HG03521 (cell line): Measurements from ENCODE around the gene ALDH18A1.

Source experiments
- ATAC-seq: cut with Tn5 transposase; IDR thresholded peaks from one replicate; pipeline ENCODE4 v1.9.1; 2021; ENCODE audit warnings: mild to moderate bottlenecking, moderate library complexity; ENCODE audit not compliant: unreplicated experiment

The ALDH18A1 gene

DNA sequence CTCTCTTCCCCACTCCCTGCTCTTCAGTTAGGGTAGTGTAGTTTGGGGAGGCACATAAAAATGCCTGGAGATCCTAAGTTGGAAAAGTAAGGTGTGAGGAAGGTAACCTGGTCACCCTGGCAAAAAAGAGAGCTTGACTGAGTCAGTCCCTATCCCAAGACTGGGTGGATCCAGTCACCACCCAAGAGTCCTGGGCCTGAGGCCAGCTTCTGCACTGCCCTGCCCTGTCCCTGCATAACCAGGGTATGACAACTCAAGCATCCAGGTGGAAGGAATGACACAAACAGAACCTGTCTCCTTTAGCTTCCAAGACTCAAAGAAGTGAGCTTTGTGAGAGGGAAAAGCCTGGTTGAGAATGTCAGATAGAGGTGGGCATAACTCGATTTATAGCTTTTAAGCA, 68.5 kb downstream of the ALDH18A1 start:
- ATAC-seq = no peak

DNA sequence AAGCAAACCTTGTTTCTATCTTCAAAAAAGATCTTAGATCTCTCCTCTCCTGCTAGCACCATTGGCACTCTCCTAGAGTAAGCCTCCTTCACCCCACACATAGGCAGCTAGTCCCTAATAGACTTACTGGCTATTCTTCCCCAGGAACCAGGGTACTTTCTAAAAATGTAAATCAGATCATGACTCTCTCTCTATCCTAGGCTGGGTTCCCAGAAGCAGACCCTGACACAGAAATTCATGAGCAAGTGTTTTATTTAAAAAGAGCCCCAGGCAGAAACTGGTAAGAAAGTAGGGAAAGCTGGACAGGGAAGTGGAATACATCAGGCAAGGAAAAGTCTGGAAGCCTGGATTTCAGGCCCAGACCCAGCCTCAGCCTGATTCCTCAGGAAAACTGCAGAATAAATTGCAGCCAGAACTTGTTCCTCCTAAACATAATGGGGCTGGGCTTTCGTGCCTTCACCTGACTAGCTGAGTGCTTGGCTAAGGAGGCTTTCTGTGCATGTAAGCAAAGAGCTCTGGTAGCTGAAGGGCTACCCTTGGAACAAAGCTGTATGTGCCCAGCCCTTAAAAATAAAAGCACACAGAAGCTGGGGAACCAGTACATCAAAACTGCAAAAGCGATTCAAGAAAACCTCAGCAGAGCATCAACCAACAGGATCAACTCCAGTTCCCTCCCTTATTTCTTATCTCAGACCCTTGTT, 76.5 kb downstream of the ALDH18A1 start:
- no peak for ATAC-seq

DNA sequence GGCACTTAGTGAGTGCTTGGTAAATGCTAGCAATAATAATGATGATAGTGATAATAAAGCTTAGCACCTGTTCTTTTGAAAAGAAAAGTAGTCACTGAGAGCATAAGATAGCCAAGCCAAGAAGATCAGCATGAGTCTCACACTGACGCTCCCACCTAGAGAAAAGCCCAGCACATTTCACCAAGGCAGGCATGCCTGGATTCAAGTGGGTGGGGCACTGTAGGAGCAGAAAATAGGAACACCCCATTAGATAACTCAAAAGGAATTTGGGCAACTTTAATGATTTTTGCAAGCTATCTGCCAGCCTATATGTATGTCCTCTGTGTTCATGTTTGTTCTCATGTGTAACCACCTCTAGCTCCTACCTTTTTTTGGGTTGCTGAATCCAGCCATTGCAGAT, 77.2 kb downstream of the ALDH18A1 start:
- no peak for ATAC-seq

DNA sequence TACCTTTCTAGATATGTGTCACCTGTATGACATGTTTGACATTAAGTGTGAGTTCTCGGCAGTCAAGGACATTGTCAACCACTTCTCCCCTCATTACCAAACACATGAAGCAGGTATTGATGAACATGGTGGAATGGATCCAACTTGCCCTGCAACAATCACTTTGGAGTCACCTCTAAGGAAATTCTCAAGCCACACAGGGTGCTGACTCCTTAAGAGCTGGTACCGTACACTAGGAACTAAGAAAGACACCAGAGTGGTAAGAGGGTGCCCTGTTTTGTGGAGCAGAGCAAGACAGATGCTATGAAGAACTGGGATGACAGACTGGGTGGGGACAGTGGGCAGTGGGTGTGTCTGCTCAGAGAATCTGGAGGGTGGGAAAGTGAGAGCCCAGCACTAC, 77.9 kb downstream of the ALDH18A1 start:
- ATAC-seq = no peak

DNA sequence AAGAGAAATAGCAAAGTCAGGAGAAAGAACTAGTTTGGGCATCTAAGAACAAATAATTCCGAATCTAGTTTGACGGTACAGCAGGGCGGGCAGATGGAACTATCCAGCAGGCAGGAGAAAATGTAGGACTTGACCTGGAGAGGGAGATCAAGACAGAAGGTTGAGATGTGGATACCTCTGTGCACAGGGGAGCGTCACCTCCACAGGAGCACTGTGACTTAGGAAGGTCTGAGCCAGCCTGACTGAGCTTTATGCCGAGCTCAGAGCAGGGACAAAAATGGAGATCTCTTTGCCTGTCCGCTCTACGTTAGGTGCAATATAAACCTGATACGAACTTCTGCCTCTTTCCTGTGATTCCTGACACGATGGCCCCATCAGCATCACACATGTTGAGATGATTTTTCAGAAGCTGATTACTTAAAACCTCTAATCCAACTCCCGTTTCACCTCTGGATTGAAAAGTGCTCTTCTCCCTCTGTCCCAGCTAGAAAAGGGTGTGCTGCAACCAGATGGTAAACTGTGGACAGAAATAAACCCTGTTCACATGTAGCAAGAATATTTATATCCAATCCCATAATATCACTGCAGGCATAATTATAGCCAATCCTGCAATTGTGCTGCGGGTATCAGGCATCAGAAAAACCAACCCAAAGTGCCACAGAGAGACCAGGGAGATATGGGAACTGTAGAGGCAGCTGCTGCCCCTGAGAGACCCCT, 81.7 kb downstream of the ALDH18A1 start:
- no peak for ATAC-seq

DNA sequence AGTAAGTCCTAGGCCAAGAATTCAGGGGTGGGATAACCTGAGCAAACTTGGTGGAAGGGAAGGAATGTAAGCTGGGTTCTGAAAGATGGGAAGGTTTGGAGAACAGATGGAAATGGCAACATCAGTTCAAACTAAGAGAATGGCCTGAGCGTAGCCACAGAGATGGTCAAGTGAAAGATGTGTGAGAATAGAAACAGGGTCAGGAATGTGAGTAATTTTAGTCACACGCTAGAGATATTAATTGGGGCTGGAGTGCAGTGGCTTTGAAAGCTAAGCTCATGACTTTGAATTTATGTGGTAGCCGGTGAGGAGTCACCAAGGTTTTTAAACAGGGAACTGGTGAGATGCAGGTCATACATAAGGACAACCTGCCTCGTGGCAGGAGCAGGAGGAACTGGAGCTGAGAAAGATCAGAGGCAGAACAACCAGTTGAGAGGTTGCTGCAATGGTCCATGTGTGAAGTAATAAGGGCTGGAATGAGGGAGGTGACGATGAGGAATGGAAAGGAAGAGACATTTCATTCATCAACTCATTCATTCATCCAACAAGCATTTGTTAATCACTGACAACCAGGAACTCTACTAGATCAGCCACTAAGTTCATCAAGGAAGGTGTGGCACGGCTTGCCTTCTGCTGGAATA, 82.4 kb downstream of the ALDH18A1 start:
- no peak for ATAC-seq

DNA sequence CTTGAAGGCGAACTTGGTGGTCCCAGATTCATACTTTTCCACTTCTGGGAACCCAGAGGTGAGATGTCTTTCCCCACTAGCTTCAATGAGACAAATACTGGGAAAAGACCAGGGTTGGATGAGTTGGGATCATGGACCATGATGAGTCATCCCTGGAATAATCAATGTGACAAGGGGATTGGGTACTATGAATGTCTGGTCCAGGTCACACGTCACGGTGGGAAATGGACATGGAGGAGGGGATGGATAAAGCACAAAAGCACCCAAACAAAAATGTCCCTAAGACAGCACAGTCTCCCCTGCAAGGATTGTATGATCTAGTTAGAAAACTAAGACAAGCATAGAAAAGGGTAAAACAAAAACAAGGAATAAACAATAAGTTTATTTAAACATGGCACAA, 83.0 kb downstream of the ALDH18A1 start:
- no peak for ATAC-seq

DNA sequence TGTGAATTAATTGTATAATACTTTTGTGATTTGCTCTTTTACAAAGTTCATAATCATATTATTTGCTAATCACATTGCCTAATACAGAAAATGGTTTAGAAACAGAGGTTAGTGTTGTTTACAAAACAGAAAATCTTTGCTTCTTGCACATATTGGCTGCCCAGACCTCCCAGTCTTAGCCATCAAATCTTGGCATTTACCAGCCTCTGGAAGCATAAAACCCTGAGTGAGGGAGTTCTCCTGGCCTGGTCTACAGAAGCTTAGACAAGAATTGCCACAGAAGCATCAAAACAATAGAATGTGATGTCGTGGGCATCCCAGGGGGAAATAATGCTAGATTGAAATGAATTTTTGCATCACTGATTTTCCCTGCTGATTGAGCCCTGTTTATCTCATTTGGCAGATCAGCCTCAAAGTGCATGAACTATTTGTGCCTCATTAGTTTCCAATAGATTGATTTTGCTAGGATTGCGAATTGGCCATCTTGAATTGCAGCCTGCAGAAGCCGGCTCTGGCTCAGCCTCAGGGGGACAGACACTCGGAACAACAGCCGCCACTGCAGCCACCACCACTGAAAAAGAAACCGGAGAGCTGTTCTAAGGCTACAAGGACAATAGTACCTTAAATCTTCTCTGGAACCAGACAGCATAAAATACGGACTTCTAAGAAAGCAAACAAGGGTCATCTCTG, 84.2 kb downstream of the ALDH18A1 start:
- ATAC-seq = no peak

DNA sequence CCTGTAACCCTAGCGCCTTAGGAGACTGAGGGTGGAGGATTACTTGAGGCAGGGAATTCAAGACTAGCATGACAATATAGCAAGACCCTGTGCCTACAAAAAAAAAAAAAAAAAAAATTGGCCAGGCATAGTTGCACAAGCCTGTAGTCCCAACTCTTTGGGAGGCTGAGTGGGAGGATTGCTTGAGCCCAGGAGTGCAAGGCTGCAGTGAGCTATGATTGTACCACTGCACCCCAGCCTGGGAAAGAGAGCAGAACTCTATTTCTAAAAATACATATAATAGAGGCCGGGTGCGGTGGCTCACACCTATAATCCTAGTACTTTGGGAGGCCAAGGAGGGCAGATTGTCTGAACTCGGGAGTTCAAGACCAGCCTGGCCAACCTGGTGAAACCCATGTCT, 85.1 kb downstream of the ALDH18A1 start:
- no peak for ATAC-seq

DNA sequence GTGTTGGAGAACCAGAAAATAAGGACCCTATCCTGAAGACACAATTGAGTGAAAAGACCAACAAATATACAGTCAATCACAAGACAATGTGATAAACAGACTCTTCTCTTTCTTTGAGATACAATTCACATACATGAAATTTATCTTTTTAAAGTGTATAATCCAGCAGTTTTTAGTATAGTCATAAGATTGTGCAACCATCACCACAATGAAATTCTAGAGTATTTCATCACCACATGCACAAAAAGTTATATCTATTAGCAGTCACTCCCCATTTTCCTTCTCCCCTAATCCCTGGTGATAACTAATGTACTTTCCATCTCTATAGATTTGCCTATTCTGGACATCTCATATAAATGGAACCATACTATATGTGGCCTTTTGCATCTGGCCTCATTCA, 87.1 kb downstream of the ALDH18A1 start:
- no peak for ATAC-seq

DNA sequence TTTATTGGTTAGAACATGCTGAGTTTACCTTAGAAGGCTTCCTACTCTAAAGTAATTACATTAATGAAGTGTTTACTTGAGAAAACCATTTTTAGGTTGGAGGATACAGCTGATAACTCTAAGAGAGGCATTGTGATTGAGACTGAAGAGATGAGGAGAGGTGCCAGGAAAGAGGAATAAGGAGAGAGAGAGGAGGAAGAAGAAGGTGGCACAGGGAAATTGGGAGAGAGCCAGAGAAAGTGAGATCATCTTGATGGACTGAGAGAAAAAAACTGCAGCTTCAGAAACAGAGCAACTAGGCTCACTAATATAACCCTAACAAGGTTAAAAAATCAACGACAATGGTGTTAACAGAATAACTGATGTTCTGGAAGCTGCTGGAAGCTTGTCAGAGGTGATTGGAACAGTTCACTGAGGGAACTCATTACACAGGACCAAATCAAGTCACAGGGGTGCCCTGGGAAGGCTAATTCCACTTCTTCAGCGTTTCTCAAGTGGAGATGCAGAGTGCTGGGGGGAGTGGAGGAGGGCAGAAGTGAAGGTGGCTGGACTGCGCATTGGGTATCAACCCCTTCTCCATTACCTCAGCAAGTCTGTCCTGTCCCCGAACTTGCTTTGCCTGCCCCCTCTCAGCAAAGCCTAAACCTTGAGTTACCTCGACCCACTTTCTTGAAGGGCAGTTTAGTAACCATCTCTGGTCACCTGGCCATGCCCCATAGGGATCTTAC, 88.4 kb downstream of the ALDH18A1 start:
- ATAC-seq = no peak

DNA sequence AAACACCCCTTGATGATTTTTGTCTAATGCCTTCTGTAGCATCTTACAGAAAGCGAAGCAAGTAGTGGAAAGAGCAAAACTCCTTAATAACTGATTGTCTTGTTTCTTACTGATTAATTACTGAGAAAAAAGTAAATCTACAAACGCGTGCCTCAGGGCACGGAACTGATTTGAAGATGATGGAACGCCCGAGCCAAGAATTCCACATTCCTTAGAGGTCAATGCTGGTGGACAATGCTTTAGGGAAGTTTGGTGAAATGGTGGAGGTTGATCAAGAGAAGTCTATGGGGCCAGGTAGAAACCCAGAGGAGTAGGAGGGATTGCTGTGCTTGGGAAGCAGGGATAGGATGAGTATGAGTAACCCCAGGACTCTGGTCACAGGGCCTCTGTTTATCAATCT, 90.4 kb downstream of the ALDH18A1 start:
- ATAC-seq = no peak

DNA sequence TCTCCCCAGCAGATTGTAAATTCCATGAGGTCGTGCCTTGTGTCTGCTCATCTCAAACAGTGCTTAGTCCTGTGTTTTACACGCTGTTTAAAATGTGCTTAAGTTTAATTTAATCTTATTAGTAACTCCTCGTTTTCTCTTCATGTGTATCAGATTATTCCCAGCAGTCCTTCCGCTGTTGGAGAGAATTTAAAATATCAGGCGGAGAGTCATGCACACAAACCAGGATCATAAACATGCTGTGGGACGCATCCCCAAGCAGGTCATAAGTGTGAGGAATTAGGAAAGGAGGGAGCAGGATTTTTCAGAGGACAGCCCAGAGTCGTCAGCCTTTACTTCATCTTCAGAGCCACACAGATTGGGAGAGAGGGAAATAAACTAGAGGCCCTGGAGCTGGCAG, 91.2 kb downstream of the ALDH18A1 start:
- no peak for ATAC-seq

DNA sequence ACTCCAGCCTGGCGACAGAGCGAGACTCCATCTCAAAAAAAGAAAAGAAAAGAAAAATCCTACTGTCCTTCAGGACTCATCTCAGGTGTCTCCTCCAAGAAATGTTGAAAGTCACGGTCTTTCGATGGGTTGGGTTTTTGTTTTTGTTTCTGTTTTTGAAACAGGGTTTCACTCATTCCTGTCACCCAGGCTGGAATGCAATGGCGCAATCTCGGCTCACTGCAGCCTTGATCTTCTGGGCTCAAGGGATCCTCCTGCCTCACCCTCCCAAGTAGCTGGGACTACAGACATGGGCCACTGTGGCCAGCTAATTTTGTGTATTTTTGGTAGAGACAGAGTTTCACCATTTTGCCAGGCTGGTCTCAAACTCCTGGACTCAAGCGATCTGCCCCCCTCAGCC, 92.2 kb downstream of the ALDH18A1 start:
- no peak for ATAC-seq

DNA sequence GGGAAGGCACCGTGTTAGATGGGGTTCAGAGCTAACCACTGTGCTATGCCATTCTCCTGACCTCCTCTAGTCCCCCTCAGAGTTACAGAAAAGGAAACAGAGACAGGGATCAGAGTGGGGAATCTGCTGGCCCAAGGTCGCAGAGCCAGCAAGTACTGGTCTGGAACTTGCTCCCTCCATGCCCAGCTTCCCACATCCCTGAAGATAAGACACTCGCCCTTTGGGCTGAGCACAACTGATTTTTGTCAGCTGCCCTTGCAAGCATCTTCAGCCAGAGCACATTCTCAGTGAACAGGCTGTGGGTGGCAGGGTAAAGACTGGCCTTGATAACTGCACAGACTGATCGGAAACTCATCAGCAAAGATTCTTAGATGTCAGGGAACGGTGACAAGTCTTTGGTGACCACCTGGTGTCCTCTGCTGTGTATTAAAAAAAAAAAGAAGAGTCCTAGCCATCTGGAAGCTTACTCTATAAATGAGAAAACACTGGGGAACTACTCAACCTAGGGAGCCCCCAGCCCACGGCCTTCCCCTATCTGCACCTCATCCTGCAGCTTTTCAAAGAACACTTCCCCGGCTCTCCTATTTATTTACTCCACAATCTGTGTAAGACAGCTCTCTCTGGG, 94.1 kb downstream of the ALDH18A1 start:
- no peak for ATAC-seq

DNA sequence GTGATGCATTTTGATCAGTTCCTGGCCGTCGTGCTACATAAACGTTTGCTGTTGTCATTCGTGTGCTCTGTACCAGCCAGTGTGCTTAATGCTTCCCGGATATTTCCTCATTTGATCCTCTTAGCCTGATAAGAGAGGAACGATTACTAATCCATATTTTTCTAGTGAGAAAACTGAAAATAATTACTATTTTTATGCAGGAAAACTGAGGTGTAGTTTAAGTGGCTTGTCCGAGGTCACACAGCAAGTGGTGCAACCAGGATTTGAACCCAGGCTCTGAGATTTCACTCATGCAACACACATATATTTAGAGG, 94.7 kb downstream of the ALDH18A1 start:
- ATAC-seq = no peak

DNA sequence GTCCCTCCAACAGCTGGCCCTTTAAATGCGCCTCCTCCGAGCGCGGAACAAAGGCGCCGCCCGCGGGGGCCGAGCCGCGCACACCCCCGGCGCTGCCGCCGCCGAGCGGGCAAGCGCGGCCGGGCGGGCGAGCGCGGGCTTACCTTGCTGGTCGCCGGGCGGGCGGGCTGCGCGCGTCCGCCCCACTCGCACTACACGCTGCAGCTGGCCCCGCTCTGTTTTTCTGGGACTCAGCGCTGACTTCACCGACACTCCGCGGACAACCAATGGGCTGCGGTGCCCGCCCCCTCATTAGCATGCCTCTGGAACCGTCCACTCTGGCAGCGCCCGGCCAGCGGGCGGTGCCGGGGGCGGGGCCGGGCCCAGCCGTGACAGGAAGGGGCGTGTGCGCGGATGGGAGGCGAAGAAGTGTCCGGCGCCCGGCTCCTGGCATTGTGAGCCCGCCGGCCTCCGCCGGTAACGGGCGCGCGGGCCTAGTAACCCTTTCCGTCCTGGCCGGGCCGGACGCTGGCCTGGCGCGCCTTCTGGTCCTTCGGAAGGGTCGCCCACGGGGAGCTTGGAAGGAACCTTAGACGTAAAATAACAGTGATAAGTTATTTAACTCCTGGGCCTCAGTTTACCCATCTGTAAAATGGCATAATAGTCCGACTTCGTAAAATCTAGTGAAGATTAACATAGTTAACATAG, 95.2 kb downstream of the ALDH18A1 start, which contains the start of gene SORBS1:
TSS of gene SORBS1 (minus strand) at position 195 of the 687 bp plus-strand sequence. CDS start 120,236 bp downstream, outside the sequence.
- ATAC-seq = peak; percentile 99

DNA sequence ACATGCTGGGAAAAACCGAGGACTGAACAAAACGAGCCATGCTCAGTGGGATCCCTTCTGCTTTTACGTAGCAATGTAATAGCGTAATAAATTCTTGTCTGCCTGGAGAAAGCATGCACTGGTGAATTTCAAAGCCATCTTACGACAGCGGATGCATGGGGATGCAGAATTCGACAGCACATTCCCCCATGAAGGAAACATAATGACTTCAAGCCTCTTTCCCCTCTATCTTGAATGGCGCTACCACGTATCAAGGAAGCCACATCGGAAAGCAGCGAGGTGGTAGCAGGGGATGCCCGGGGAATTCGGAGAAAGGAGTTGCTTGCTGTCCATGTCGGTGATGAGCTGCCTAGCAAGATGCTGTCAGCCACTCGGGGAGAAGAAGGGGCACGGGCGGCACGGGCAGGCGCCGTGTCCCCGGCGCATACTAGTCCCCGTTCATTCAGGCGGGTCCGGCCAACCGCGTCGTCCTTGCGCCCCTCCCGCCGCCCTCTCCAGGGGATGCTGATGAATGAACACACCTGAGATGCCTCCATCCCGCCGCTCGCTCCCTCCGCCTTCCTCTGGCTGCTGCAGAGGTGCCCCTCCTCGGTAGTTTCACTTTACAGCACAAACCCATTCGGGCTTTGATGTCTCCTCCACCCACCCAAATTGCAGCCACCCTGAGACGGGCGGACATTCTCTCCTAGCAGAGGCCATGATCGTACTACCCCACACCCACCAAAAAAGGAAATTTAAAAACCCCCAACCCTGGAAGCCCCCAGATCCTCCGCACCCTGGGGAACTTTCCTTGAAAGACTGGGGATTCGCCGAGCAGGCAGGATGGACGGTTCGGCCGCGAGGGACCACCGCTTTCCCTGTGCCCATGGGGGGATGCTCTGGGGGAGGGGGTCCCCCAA, 96.0 kb downstream of the ALDH18A1 start:
- no peak for ATAC-seq

DNA sequence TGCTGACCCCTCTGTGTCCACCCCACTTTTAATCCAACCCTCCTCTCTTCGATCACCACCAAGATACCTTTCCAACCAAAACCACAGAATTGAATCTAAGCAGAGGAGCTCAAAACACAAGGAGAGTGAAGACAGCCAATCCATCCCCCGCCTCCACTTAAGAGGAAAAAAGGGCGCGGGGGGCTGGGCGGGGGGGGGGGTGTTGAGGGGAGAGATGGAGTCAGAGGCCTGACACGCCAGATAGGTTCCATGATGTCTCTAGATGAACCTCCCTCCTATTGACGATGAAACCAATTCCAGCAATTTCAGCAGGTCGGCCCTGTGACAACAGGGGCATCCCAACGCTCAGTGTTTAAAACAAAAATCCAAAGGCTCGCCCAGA, 96.6 kb downstream of the ALDH18A1 start:
- ATAC-seq = no peak
